Embryonic facial prominence (tissue), 1 donor: ENCODE results near the gene TENM3.

Source experiments
- DNase-seq: peaks from one replicate; pipeline ENCODE4 v3.0.0-alpha.2; 2016; ENCODE audit errors: extremely low spot score

Gene TENM3

DNA sequence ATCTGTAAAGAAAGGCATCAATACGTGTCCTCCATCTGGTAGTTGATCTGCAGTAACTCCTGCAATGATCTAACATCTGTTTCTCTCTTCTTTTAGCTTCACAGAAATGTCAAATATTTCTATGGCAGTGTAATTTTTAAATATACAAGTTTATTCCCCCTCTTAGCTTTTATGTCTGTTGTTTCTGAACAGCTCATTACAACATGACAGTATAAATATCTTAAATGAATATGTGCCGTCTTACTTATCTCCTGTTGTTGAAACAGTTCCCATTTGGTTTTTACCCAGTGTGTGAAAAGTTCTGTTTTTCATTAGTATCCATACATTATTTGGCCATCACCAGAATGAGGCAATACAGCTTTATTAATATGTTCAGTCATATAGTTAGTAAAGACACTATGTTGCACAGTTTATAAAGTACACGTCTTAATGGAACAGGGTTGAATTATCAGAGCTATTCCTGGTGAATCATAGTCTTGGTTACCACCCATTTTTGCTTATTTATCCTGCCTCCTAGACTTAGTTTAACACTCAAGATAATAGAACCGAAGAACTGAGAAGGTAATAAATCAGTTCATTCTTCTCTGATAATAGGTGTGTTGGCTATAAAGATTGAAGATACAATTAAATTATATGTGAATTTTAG, 321.6 kb downstream of the TENM3 start:
- no peak for DNase-seq

DNA sequence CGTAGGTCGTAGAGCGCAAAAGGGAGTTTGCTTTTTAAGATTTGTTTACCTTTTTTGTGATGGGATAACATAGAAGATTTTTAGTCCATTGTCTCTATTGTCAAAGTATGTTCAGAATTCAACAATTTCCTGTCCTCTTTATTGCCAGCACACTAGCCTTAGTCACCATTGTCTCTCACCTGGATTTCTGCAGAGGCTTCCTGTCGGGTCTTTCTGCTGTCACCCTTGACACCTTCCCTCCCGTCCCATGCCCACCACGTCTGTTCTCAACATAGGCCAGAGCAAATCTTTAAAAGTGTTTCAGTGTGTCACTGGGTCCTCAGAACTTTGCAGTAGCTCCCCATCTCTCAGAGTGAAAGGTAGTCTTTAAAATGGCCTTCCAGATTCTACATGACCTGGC, 323.9 kb downstream of the TENM3 start:
- no peak for DNase-seq

DNA sequence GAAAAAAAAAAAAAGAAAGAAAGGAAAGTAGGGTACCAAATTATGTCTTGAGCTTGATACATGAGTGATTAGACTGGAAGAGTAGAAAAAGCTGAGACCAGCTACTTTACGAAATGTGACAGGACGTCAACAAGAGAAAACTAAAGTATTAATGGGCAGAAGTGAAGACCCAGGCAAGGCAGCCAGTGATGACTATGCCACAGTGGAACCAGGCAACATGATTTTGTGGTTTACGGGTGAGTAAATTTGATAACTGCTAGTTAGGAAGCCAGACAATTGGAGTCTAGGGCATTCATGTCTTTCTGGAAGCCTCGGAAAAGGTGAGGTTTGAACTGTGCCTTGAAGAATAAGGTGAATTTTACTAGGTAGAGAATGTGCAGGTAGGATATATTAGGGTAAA, 326.4 kb downstream of the TENM3 start:
- no peak for DNase-seq

DNA sequence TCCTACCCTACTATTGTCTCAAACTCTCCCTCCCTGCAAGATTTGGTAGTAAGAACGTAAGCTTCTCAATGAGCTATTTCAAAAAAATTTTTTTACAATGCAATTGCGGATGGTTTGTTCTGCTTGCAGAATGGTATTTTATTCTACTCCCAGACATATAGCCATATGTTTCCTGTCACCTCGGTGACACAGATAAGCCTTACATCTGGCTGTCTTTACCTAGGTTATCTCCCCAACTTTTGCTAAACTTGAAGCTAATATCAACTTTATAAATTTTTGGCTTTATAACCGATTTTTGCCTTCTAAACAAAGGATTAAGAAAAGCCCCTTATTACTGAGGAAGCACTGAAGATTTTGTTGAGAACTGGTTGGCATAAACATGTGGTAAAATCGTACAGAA, 331.5 kb downstream of the TENM3 start:
- DNase-seq, result no peak

DNA sequence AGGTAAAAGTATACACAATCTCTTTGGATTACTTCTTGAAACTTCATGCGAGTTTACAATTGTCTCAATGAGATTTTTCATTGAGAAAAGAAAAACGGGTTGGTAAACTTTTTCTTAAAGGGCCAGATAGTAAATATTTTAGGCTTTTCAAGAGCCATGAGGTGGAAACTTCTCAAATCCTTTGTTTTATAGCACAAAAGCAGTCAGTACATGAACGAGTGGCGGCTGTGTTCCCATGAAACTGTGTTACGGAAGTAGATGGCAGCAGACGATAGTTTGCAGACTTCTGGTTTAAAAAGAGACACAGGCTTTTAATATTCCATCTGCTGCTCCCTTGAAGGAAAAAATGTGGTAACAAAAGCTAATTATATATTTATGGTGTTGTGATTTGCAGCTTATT, 332.0 kb downstream of the TENM3 start:
- no peak for DNase-seq

DNA sequence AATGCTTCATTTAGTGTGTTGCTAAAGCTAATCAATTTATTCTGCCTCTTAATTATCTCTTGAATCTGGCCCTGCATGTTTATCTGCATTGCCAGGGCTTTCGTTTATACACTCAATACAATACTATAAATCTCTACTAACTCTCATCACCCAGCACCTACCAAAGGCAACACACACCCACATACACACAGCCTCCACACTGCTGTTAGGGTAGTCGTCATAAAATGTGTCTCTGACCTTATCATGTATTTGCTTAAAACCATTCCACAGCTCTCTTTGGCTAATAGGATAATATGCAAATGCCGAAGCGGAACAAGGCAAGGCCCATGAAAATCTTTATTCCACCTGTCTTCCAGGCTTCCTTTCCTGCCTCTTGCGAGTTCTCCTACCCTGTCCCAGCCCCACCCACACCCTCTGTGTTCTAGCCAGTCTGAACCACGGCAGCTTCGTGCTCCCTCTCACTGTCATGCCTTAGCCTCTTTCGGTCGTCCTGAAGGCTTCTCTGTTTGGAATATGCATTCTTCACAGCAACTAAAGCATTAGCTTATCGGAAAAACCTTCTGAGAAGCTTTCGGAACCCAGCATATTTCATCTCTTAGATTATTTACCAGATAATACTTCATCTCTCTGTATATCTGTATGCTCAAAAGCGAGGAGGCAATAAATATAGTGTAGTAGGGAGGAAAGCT, 333.5 kb downstream of the TENM3 start:
- no peak for DNase-seq

DNA sequence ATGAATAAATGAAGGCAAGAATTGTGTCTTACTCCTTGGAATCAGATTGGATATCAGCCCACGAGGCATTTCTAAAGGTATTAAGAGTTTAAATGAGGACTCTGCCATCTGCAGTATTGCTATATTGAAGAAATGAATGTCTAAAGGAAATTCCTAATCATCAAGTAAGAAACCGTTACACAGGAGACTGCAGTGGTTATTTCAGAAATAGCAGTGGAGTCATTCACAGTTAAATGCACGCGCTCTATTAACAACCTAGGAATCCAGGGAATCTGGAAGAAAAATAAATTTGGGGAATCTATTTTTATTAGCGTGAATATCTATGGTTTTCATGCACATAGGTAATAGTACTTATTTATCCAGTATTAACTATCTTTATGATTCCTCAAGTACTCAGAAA, 334.2 kb downstream of the TENM3 start:
- DNase-seq, result no peak

DNA sequence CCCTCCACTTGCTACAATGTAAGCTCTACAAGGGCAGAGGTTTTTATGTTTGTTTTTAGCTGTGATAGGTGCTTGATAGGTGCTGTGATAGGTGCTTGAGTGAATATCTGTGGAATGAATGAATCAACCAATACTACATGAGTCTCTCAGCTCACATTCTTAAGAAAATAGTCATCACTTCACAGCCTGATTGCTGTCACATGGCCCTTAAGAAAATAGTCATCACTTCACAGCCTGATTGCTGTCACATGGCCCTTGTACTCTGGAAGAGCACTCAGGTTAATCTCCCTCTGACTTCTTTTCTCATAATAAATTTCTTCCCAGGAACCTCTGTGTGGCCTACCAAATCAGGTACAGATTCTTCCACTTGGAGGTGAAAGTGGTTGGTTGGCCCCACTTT, 335.2 kb downstream of the TENM3 start:
- DNase-seq, result no peak

DNA sequence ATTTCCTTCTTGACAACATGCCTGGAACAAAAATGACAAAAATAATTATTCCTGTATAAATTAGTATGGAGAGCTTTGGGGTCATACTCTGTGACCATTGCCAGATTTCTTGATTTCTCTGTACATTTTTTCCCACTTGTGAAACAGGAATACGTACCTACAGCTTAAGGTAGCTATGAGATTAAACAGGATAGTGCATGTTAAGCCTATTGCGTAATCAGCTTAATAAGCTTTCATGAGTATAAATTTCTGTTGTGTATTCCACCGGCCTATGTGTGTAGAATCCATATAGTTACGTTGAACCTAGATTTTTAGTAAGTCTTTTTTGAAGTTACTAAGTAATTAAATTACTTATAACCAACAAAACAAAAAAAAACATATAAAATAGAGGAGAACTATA, 339.0 kb downstream of the TENM3 start:
- DNase-seq, result no peak

DNA sequence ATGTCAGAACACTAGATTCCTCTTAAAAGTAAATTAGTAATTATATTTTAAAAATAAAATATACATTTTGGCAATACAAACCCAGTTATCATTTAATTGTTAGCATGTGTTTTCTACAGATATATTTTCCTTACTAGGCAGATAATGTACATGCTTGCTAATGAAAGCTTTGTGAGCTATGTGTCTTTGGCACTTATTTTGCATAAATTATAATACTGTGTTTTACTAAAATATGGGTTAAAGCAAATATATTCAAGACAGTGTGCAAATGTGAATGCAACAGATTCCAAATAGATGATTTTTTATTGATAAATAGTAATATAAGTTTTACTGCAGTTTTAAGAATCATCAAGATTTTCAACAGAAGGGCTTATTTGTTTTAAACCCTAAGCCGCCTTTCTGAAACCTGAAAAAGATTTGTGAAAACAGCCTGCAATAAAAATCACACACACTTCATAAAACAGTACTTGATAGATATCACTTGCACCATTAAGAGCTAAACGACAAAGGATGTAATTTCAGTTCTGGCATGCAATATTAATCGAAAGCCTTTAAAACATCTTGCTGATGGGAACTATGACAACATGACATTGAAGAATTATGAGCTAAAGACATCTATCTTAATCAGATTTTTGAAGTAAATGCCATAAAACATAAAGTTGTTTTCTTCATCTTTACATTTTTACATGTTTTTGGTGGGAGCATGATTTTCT, 340.7 kb downstream of the TENM3 start:
- DNase-seq, result no peak

DNA sequence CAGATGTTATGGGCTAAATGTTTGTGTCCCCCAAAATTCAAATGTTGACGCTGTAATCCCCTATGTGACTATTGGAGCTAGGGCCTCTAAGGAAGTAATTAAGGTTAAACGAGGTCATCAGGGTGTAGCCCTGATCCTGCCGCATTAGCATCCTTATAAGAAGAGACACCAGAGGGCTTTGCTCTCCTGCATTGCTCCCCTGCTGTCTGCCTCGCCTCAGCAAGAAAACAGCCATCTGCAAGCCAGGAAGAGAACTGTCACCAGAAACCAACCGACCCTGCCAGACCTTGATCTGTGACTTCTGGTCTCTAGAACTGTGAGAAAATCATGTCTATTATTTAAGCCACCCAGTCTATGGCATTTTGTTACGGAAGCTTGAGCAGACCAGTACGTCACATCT, 342.1 kb downstream of the TENM3 start:
- DNase-seq, result no peak

DNA sequence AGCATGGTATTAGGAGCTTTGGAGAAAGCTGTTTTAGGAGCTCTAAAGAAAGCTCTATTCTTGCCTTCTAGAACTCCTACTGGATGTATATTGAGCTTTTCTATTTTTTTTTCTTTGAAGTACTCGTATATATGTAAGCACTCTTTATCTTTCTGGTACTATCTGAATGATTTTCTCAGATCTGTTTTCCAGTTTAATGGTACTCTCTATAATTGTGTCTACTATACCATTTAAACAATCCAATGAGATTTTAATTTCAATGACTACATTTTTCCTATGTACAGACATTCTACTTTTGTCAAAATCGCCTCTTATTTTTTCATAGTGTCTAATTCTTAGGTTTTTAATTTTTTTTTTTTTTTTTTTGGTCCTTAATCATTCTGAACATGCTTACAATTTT, 345.9 kb downstream of the TENM3 start:
- DNase-seq, result no peak

DNA sequence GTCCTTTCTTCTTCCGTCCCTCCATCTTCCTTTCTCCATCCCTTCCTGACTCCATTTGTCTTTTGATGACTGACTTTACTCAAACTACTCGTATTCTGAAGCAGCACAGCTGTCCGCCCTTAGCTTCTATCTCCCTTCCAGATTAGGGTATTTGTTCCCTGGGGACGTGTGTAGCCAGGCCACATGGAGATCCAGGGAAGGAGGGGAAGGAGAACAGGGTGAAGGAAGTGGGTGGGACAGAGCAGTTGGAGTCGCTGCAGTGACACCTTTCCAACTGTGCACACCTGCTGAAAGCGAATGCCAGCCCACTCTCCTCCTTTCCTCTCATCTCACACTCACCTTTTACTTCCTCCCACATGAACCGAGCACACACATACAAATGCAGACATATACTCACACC, 350.2 kb downstream of the TENM3 start:
- no peak for DNase-seq

DNA sequence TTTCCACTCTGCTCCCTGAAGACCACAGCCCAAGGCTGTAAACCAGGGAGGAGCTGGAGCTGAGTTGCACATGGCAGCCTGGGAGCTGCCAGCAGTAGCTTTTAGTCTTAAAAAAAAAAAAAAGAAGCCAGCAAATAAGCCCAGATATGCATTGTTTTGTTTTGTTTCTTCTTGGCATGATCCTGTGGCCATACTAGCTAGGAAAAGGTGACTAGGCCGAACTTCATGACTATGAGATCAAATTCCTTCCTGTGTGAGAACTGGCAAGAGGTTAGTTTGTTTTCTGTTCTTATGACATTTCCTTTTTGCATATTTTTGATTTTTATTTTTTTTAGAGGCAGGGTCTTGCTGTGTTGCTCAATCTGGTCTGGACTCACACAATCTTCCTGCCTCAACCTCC, 350.7 kb downstream of the TENM3 start:
- DNase-seq, result no peak

DNA sequence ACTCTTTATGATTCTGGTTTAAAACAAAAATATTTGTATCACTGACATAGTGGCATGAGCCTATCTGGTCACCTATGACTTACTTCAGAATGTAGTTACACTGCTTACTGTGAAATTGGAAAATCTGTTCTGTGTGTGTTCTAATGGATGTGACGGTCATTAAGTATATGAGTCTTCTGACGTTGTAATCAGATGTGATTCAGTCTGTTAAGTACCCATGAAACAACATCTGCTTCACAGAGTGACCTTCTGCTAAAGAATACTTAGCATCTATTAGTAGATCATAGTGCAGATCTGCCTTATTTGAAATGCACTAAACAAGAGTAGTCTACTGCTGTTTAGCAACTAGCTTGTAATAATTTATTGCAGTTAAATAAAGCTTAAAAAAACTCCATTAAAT, 356.9 kb downstream of the TENM3 start:
- no peak for DNase-seq

DNA sequence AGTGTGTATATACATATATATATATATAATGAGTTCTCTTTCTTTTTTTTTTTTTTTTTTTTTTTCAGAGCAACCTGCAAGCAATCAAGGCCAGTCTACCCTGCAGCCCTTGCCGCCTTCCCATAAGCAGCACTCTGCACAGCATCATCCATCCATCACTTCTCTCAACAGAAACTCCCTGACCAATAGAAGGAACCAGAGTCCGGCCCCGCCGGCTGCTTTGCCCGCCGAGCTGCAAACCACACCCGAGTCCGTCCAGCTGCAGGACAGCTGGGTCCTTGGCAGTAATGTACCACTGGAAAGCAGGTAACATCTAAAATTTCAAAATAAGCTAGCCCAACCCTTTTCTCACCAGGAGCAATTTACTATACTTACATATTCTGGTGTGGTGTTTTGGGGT, 357.7 kb downstream of the TENM3 start:
- no peak for DNase-seq

DNA sequence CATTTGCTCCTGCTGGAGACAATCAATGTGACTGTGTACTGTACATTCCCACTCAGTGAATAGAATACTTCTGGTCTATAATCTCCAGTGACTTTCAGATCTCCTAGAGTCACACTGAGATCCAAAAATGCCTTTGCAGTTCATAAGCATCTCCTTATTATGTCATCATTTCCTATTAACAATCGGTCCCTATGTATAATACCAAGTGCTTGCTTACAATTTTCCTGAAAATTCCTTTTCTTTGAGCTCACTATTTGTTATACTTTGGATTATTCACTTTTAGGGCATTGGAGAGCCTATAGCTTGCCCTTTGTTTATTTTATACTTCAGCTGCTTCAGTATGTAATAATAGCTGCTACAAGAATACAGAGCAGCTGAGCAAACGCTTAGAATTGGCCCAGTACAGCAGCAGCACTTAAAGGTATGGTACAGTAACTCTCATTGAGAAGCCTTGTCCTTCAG, 361.0 kb downstream of the TENM3 start:
- no peak for DNase-seq

DNA sequence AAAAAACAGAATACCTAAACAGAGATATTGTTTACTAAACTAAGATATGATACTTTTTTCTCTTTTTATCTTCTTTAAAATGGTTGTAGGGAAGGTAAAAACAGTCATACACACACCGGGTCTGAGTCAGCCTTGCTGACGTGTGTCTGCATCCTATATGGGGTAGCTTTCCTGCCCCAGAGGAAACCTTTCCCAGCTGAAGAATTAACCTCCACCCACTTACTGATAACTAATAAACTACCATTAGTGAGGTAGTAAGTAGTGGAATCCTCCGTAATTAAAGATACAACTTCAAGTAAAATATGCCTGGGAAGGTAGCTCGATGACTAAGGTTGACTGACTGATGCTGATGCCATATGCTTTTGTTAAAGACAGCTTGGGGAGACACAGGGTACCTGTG, 361.8 kb downstream of the TENM3 start:
- no peak for DNase-seq

DNA sequence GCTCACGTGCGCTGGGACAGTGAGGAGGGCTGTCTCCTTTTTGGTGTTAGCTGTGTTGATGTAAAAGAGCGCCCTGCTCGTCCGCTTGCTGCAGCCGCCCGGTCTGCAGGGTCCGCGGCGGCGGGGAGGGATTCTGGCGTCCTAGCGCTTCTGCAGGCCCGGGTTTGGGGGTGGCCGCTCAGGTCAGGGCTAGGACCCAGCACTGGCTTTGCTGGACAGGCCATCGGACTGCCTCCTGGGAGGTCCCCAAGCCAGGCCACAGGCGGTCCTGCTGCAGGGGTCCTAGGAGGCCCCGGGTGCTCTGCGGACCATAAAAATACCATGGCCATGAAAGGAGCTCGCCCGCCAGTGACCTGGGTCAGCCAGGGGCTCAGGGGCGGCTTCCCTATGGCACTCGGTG, 365.3 kb downstream of the TENM3 start:
- DNase-seq, result no peak

DNA sequence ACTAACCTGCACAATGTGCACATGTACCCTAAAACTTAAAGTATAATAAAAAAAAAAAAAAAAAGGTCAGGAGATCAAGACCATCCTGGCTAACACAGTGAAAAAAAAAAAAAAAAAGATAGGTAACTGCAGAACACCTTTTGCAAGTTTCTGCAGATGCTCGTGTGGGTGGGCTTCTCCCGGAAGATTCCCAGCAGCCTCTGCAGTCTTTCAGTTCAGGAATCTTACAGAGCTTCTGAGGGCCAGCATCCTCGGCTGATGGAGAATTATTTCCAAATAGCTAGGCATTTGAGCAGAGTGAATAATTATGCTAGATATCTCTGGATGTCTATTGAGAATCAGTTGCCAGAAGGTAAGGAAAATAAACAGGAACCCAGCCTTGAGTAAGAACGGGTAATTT, 373.3 kb downstream of the TENM3 start:
- no peak for DNase-seq

DNA sequence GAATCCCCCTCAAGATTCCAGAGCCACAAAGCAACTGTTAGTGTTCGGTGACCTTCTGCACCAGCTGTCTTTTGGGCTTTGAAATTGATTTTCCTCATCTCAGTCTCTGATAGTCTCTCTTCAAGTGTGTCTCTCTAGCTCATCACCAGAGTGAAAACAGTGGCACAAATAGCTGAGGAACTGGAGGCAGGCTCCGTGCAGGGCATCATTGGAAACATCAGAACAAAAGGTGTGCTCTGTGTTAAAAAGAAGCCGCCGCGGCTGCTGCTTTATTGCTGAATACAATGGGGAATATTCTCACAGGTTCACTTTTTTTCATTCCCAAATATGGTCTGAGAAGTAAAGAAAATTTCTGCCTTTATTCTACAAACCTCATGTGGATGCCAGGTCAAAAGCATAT, 376.5 kb downstream of the TENM3 start:
- DNase-seq, result no peak

DNA sequence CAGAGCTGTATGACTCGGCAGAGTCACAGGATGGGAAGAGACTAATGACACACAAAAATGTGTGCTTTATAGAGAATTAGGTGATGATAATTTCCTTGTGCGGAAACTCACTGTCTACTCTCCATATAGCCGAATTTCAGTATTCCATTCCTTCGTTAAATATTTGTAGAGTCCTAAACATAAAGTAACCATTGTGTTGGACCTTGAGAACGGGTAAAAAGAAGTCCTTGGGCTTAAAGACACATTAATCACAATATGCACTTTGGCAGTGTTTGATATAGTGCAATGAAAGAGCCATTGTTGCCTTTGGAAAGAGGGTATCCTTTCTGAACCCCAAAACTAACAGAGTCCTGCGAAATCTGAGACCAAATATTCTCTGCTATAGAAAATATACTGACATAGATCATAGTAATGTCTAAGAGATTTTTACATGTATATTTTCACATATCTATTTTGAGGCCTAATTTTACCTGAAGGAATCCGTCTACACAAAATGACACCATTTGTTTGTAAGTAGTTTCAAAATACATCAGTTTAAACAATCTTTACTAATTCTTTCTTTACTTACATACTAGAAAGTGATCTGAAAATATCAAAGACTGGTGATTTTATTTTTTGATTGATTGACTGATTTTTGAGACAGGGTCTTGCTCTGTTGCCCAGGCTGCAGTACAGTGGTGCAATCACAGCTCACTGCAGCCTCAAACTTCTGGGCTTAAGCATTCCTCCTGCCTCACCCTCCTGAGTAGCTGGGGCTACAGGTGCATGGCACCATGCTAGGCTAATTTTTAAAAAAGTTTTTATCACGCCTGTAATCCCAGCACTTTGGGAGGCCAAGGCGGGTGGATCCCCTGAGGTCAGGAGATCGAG, 377.1 kb downstream of the TENM3 start:
- DNase-seq, result no peak
